H1 (cell line): ENCODE data around the gene RNASE12. TPM values are rescaled to one million over a fixed set of nuclear protein-coding genes. Genes with fewer than 3 reads are reported as not detected.

ENCODE experiments used
- EZH2 ChIP-seq: fragments of 200-600 bp; sonication (generic); IDR thresholded peaks from 2 replicates; pipeline ENCODE4 v1.7.1; 2012; ENCODE audit warnings: low read depth, mild to moderate bottlenecking, moderate library complexity, low read length, inconsistent platforms; ENCODE audit not compliant: severe bottlenecking
- FOSL1 ChIP-seq: IDR thresholded peaks from 2 replicates; pipeline ENCODE4 v1.6.1; 2011; ENCODE audit warnings: mild to moderate bottlenecking, low read depth, low read length, moderate library complexity; ENCODE audit not compliant: insufficient read depth
- SUZ12 ChIP-seq: fragments of 200-600 bp; sonication (generic); IDR thresholded peaks from 2 replicates; pipeline ENCODE4 v1.6.1; 2012; ENCODE audit warnings: mild to moderate bottlenecking, inconsistent platforms, low read length, moderate library complexity, mixed read lengths
- TEAD4 ChIP-seq: IDR thresholded peaks from 2 replicates; pipeline ENCODE4 v1.6.1; 2012; ENCODE audit warnings: low read depth, low read length, inconsistent platforms, mixed read lengths
- USF2 ChIP-seq: IDR thresholded peaks from 2 replicates; pipeline ENCODE4 v1.6.1; 2011; ENCODE audit warnings: low read length, improper control_type of control experiment
- polyA plus RNA-seq, 7 experiments: library from polyadenylated mRNA; depleted of rRNA in 3 of 7; stranded (reverse) in 5 of 7; unstranded in 2 of 7; fragments of >200 nt in 5 of 7; fragments of 200-250 nt in 2 of 7; gene quantifications; 1 replicate in 5 of 7; 2 replicates in 1 of 7; 4 replicates in 1 of 7; pipeline versions ENCODE4 v1.2.1 to v1.2.3, GENCODE V29; 2011 to 2013; ENCODE audit warnings: missing spikeins in 2 of 7, mixed read lengths in 2 of 7
- total RNA-seq: library from RNA; stranded (reverse); fragmentation: NEBNext Ultra II Directional; extraction: Animal tissue kit (Norgen Biotek cat#: 25700); gene quantifications from 2 replicates; pipeline ENCODE4 v1.2.1, GENCODE V29; 2021

Gene RNASE12
- total and polyA plus RNA-seq, 2 of the 8 experiments (the other 6 are each of a cell fraction or from before 2014, with no cell fraction given) = not detected

GRCh38 chr14:20617138-20618003 lies 26.2 kb upstream of the RNASE12 start (continued):
- TF ChIP-seq USF2 (no peak), FOSL1 (no peak), TEAD4 (no peak), SUZ12 (no peak), EZH2 (no peak)
- TF ChIP-seq, all 59 proteins: peak for 0
